ENCODE measurements around the gene LY6G5C.

Gene LY6G5C

DNA sequence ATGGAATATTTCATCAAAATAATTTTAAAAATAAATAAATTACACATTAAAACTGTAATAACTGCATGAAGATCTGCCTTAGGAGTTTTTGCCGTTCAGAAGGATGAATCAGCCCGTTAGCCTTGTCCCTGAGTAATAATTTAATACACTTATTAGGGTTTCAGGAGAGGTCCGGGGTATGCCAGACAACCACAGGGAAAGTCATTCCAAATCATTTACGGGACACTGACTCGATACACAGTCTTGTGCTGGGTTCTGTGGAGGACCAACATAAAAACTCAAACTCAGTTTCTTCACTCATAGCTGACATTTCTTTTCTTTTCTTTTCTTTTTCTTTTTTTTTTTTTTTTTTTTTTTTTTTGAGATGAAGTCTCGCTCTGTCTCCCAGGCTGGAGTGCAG lies 25.1 kb upstream of the LY6G5C start:
- Mint-ChIP-seq H3K9me3 (ENCODE audit: low read depth) (no peaks in the 10 kb centered on the region), H3K4me1 (ENCODE audit: low read depth) (peaks cover 25% of the 10 kb centered on the region), H3K36me3 (peaks cover 2% of the 10 kb centered on the region), H3K27ac (no peak overlapping the region), H3K4me3 (no peak overlapping the region), H3K27me3 (no peaks in the 10 kb centered on the region)

DNA sequence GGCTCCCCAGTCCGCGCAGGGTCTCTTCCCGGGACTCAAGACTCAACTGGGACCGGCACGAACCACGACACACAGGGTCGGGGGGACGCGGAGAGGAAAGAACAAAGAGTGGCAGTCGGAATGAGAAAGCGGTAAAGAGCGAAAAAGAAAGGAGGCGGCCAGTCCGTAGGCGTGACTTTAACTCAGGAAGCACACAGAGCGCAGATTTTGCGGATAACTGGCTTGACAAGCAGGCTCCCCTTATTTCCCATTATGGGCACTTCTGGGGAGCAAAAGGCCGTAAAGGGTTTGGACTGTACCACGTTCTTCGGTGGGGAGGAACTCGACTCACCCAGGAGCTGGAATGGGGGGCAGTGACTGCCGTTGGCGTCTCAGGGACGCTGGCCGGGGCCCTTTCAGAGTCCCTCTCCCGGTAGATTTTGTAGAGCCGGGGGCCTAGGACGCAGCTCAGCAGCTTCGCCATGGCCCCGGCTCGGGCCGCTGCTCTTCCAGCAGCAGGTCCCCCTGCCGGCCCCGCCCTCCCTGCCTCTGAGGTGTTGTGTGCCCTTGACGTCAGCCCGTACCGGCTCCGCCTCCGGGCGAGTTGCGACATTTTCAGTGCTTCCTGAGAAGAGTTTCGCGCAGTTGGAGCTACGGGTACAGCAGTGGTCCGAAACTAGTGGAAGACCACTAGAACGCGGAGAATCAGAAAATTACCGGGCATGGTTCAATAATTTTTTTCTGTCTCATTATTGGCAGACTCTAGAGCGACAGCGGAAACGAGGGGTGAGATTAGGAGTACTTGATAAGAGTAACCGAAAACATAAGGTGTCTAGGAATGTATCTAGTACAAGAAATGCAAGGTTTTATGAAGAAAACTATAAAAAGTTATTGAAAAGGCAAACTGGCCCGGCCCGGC lies 22.2 kb upstream of the LY6G5C start, which contains the start of gene ABHD16A:
ABHD16A (minus strand) TSS at position 506 of the 898 bp plus-strand sequence; CDS start at position 463, 43 bp downstream.
- peak within 1 kb of the TSS; percentile 100 for H3K4me3 Mint-ChIP-seq
- peaks cover 2% of the 10 kb centered on the region for H3K36me3 Mint-ChIP-seq

DNA sequence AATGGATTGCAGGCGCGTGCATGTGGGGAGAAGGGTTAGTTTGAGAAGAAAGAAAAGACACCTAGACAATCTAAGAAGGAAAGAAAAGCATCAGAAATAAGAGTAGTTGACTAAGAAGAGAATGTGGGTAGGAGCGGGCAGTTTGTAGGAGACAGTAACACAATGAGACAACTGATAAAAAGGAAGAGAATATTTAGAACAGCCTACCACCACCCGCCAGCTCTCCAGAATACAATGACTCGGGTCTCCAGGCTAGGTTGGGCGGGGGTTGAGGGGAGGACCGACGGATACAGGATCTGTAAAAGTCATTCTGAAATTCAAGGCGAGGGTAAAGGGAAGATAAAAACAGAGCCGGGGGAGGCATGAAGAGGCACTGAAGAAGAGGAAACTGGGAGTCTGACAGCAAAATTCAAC lies 21.5 kb upstream of the LY6G5C start:
- Mint-ChIP-seq H3K36me3 (peaks cover 4% of the 10 kb centered on the region), H3K4me1 (ENCODE audit: low read depth) (peaks cover 35% of the 10 kb centered on the region), H3K4me3 (peak overlapping the region; percentile 100), H3K27me3 (no peaks in the 10 kb centered on the region), H3K9me3 (ENCODE audit: low read depth) (no peaks in the 10 kb centered on the region), H3K27ac (peak overlapping the region; percentile 98)

More for the DNA sequence above, 22.2 kb upstream of the LY6G5C start, which contains the start of gene ABHD16A:
- Mint-ChIP-seq H3K9me3 (ENCODE audit: low read depth) (no peaks in the 10 kb centered on the region), H3K4me1 (ENCODE audit: low read depth) (peaks cover 29% of the 10 kb centered on the region), H3K27me3 (no peaks in the 10 kb centered on the region), H3K27ac (peak within 1 kb of the TSS; percentile 98)

DNA sequence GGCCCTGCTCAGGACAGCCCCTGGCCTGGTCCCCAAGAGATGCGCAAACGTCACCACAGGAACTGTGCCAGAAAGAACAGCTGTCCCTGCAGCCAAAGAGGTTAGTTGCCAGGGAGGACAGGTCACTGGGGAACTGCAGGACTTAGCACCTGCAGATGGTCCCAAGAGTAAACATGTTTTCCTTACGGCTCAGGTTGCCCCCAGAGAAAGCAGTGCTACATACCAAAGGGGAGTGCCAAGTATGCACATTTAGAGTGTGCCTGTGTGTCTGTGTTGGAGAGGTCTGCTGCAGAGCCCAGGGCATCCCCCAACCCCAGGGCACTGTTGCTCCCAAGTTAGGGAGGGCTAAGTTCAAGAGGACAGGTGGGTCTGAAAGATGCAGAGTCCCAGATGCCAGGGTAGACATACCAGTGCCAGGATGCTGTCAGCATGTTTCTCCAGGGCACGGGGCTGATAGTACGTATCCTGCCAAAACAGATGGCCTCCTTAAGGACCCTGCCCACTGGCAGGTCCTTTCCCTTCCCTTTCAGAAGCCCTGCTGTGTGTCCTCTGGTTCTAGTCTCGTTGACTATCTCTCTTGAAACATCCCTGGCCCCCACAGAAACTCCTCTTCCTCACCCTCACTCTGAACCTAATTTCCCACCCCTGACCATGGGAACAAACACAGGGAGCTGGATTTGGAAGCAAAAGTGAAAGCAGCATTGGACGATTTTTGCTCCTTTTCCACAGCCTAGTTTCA lies 21.0 kb upstream of the LY6G5C start:
- Mint-ChIP-seq H3K27me3 (no peaks in the 10 kb centered on the region), H3K36me3 (peaks cover 4% of the 10 kb centered on the region)

DNA sequence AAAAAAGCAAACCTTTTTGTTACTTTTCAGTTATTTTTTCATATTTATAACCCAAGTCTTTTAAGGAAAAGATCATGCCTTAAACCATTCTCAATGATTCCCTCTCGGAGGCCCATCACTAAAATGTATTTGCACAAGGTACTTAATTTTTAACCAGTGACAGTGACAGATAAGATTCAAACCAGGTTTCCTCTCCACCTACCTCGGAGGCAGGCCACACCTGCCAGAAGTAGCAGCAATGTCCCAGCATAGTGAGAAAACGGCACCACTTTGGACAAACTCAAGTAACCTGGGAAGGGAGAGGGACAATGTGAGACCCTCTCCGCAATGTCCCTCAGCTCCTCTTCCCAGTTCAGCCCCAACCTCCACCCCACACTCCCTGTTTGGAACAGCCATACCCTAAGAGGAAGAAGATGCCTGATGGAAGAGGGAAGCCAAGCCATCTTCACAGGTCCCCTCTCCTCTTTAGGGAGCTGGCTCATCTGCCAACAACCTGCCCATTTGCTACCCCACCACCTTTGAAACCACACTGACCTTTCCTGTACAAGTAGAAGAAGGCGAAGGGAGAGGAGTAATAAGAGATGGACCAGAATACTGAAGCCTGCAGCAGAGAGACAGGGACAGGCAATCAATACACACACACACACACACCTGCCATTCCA lies 20.0 kb upstream of the LY6G5C start:
- Mint-ChIP-seq H3K27me3 (no peaks in the 10 kb centered on the region), H3K4me1 (ENCODE audit: low read depth) (peaks cover 38% of the 10 kb centered on the region), H3K36me3 (peaks cover 4% of the 10 kb centered on the region), H3K4me3 (peak overlapping the region; percentile 100), H3K27ac (peak overlapping the region; percentile 46), H3K9me3 (ENCODE audit: low read depth) (no peaks in the 10 kb centered on the region)

More for the DNA sequence above, 21.0 kb upstream of the LY6G5C start:
- Mint-ChIP-seq H3K4me1 (ENCODE audit: low read depth) (peaks cover 38% of the 10 kb centered on the region), H3K9me3 (ENCODE audit: low read depth) (no peaks in the 10 kb centered on the region), H3K4me3 (peak overlapping the region; percentile 100), H3K27ac (peak overlapping the region; percentile 98)

DNA sequence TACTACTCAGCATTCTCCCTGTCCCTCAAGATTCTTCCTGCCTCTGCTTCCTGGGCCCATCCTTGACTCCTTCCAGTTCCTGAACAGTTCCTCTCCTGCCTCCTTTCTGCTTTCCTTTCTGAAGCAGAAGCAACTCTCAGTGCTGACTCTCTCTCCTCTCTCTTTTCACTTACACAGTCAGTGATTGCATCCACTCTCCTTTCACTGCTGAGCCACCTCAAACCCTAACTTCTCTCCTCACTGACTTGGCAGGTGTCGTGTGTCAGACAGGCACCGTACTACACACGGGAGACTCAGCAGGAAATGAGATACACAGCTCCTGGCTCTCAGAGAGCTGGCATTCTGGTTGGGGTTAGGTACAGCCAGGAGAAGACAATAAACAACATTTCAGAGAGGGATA lies 16.7 kb upstream of the LY6G5C start:
- H3K4me3 Mint-ChIP-seq: no peak overlapping the region
- H3K36me3 Mint-ChIP-seq: peaks cover 2% of the 10 kb centered on the region
- H3K9me3 Mint-ChIP-seq (ENCODE audit: low read depth): no peaks in the 10 kb centered on the region

DNA sequence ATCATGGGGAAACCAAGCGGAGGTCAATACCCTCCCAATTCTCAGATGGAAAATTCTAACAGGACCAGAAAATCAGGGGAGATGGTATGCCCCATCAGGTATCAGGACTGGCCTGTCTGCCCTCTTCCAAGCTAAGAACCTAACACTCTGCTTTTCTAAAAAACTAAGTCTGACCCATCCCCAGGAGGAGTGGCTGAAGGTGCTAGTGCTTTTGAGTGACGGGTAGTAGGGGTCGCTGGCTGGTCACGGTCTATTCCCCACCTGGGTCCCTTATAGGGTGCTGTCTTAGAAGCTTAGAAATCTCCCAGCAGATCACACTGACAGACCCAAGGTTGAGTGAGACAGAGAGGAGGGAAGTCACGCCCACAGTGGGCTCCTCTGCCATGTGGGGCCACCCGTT lies 12.7 kb upstream of the LY6G5C start:
- peaks cover 2% of the 10 kb centered on the region for H3K36me3 Mint-ChIP-seq
- H3K4me1 Mint-ChIP-seq (ENCODE audit: low read depth): peaks cover 10% of the 10 kb centered on the region

More for the DNA sequence above, 16.7 kb upstream of the LY6G5C start:
- peaks cover 33% of the 10 kb centered on the region for H3K4me1 Mint-ChIP-seq (ENCODE audit: low read depth)
- no peaks in the 10 kb centered on the region for H3K27me3 Mint-ChIP-seq
- H3K27ac Mint-ChIP-seq: peak overlapping the region; percentile 17

DNA sequence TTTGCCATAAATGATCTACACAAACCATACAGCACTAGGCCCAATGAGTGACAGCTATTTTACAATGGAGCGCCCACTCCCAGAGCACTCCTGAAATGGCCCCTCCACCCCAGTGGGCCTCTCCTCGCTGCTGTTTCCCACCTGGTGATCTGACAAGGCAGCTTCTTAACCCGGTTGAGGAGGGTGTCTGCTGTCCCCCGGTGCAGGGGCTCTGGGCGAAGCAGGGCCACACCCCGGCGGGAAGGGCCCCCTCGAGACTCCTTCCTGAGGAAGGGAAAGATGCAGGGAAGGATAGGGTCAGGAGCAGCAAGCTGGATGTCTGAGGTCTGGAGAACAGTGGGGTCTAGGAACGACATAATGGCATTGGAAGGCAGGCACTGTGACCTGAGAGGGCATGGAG lies 12.0 kb upstream of the LY6G5C start:
- Mint-ChIP-seq H3K27ac (no peak overlapping the region), H3K36me3 (no peaks in the 10 kb centered on the region), H3K4me1 (ENCODE audit: low read depth) (peaks cover 7% of the 10 kb centered on the region), H3K9me3 (ENCODE audit: low read depth) (no peaks in the 10 kb centered on the region), H3K4me3 (no peak overlapping the region), H3K27me3 (no peaks in the 10 kb centered on the region)

More for the DNA sequence above, 12.7 kb upstream of the LY6G5C start:
- no peaks in the 10 kb centered on the region for H3K27me3 Mint-ChIP-seq
- no peaks in the 10 kb centered on the region for H3K9me3 Mint-ChIP-seq (ENCODE audit: low read depth)
- H3K4me3 Mint-ChIP-seq: no peak overlapping the region
- no peak overlapping the region for H3K27ac Mint-ChIP-seq

DNA sequence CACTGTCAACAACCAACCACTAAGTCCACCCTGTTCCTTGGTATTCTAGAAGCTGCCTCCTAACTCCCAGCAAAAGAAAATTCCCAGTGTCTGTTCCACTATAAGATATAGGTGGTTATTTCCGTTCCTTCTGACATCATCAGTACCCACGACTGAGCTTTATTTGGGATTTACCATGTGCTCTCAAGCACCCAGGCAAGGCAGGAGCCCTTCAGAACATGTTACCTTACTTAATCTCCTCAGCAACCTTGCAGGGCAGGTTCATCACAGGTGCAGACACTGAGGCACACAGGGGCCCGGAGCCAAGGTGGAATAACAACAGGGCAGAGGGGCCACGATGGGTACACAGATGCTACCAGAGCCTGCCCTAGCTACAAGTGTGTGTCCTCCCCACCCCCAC lies 11.5 kb upstream of the LY6G5C start:
- H3K27ac Mint-ChIP-seq: no peak overlapping the region
- H3K9me3 Mint-ChIP-seq (ENCODE audit: low read depth): no peaks in the 10 kb centered on the region
- no peak overlapping the region for H3K4me3 Mint-ChIP-seq
- H3K4me1 Mint-ChIP-seq (ENCODE audit: low read depth): peaks cover 2% of the 10 kb centered on the region
- H3K36me3 Mint-ChIP-seq: no peaks in the 10 kb centered on the region
- no peaks in the 10 kb centered on the region for H3K27me3 Mint-ChIP-seq

DNA sequence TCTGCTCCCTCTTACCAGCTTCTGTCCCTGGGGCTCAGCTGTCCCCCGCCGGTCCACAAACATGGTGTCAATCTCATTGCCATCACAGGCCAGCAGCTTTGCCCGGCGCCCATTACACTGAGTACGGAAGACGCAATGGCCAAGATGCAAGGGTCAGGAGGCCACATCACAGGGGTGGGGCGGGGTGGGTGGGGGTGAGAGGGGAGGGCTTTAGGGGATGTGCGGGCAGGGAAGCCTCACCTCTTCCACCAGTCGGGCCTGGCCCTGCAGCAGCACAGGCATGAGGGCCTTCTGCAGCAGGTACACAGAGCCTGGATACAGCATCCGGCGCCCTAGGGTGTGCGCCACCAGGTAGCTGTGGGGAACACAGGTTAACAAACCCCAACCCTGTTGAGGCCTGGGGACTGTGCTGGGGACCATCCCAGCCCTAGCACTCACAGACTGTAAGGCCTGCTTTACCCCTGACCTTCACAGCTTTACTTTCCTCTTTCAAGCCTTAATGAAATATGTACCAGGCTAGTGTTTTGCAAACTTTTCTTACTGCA lies 10.8 kb upstream of the LY6G5C start:
- Mint-ChIP-seq H3K27me3 (no peaks in the 10 kb centered on the region), H3K4me3 (no peak overlapping the region), H3K9me3 (ENCODE audit: low read depth) (no peaks in the 10 kb centered on the region), H3K36me3 (no peaks in the 10 kb centered on the region), H3K4me1 (ENCODE audit: low read depth) (no peaks in the 10 kb centered on the region), H3K27ac (no peak overlapping the region)

DNA sequence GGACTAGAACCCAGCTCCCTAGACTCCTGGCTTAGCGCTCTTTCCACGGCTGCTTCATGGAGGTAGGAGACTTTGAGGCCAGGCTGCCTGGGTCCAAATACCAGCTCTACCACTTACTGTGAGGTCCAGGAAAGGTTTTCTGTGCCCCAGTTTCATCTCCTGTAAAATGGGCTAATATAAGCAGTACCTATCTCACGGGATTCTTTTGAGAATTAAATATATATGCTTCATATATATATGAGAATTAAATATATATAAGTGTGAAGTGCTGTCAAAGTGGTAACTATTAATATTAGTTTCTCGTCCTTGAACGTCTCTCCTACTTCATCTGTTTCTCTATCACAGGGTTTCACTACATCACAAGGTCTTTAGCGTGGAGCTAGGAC lies 10.2 kb upstream of the LY6G5C start:
- Mint-ChIP-seq H3K36me3 (no peaks in the 10 kb centered on the region), H3K27ac (no peak overlapping the region), H3K9me3 (ENCODE audit: low read depth) (no peaks in the 10 kb centered on the region), H3K27me3 (no peaks in the 10 kb centered on the region), H3K4me3 (no peak overlapping the region), H3K4me1 (ENCODE audit: low read depth) (no peaks in the 10 kb centered on the region)

DNA sequence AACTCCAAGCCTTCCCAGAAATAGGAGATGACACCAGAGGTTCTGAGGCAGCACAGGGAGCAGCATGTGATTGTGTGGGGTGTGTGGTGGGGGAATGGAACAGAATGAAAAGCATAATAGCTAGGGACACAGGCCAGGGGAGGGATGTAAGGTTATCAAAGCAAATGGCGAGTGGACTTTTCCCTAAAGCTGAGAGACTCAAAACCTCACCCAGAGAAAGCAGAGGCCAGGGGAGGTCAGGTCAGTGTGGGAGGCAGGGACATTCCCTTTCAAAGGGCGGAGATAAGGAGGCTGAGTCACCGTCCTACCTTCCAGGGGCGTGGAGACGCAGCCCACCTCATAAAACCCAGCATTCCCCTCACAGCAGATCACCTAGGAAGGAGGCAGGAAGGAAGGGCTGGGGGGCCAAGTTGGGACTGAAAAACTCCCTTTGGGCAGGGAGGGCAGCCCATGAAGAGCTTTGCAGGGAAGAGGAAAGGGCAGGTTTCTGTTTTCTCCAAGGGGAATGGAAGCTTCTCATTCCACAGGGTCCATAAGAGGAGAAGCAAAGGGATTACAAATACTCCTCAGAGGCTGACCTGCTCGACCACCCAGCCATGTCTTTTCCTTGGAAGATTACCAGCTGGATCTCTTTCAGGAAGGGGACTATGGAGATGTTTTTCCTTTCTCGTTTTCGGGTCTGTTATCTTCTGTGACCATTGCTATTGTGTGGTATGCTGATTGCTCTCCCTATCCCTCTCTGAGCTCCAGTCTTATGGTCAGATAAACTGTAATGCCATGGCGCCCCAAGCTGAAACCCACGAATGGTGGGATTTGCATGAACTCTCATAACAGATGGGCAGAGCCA lies 9.6 kb upstream of the LY6G5C start:
- no peaks in the 10 kb centered on the region for H3K4me1 Mint-ChIP-seq (ENCODE audit: low read depth)
- H3K27me3 Mint-ChIP-seq: no peaks in the 10 kb centered on the region

DNA sequence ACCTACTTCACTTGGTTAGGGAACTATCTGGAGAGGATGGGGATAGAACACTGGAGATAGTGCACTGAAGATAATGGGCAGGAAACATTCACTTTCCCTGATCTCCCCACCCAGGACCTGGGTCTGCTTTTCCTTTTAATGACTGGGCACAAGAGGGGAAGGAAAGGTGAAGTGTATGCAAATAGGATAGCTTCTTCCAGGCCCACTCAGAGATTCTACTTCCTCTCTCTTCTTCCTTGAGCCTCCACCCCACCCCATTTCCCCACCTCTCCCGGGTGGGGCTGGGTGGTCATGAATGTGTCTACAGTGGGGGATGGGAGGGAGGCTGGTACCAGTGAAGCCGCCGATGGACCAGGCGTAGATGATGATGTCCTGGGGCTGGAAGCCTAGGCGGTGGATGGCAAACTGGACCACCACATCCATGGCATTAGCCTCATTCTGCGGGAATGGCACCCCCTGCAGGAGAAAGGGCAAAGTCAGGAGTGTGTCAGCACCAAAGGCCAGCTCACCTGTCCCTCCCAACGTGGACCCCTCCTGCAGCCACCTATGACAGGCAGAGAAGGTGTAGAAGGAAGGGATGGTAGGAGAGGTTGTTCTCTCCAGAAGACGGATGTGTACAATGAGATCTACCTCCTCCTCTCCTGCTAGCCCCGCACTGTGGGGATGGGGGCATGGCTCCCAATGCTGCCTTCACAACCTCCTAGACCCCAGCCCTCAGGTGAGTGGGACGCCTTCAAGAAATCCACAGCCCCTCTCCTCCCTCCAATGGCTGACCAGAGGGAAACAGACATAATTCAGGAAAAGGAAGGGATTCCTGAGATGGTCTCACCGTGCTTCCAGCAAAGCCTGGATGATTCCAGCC lies 8.6 kb upstream of the LY6G5C start:
- Mint-ChIP-seq H3K9me3 (ENCODE audit: low read depth) (no peaks in the 10 kb centered on the region), H3K4me1 (ENCODE audit: low read depth) (no peaks in the 10 kb centered on the region), H3K4me3 (no peak overlapping the region), H3K27me3 (no peaks in the 10 kb centered on the region), H3K36me3 (no peaks in the 10 kb centered on the region), H3K27ac (peak overlapping the region; percentile 41)

More for the DNA sequence above, 9.6 kb upstream of the LY6G5C start:
- no peaks in the 10 kb centered on the region for H3K36me3 Mint-ChIP-seq
- H3K27ac Mint-ChIP-seq: peak overlapping the region; percentile 41
- H3K4me3 Mint-ChIP-seq: no peak overlapping the region
- H3K9me3 Mint-ChIP-seq (ENCODE audit: low read depth): no peaks in the 10 kb centered on the region
